Measurements from ENCODE around the gene DDX55. TPM values are rescaled to one million over a fixed set of nuclear protein-coding genes. Genes with fewer than 3 reads are reported as not detected.

DDX55 gene
- total RNA-seq, 1 donor from 2014 or later, result 55.3 TPM

GRCh38 chr12:123614110-123614509 is 12.2 kb downstream of the DDX55 start:
- peaks cover 12% of the 10 kb centered on the region for H3F3A ChIP-seq (ENCODE audit: low read depth)
- H3K4me2 ChIP-seq, result no peak overlapping the region
- TF ChIP-seq EZH2 (IDR thresholded peaks at IDR 0.05) (no peak), EZH2phosphoT487 (IDR thresholded peaks at IDR 0.05) (no peak), CTCF (IDR thresholded peaks at IDR 0.05) (no peak)
- no peak overlapping the region for H2AFZ ChIP-seq (replicated peaks)
- Mint-ChIP-seq H3K9me3 (no peaks in the 10 kb centered on the region), H3K27ac (no peak overlapping the region), H3K4me3 (no peak overlapping the region), H3K27me3 (ENCODE audit: insufficient read depth, low read depth) (no peaks in the 10 kb centered on the region), H3K36me3 (peaks cover 24% of the 10 kb centered on the region), H3K4me1 (no peaks in the 10 kb centered on the region)
- H3K9ac ChIP-seq, result no peak overlapping the region
- H3K4me3 ChIP-seq, result no peak overlapping the region
- DNase-seq (ENCODE audit: low spot score), result no peak
- no peaks in the 10 kb centered on the region for H3K4me1 ChIP-seq
- no peak overlapping the region for H3K27ac ChIP-seq
- H3K36me3 ChIP-seq, result peaks cover 7% of the 10 kb centered on the region
- H3K79me2 ChIP-seq (ENCODE audit: low read depth), result peaks cover 10% of the 10 kb centered on the region
- no peaks in the 10 kb centered on the region for H3K9me3 ChIP-seq (ENCODE audit: low read depth)
- H3K27me3 ChIP-seq, result no peaks in the 10 kb centered on the region
- H4K20me1 ChIP-seq (ENCODE audit: low read depth), result peaks cover 4% of the 10 kb centered on the region

- H3K4me3 Mint-ChIP-seq, result no peak overlapping the region
- no peaks in the 10 kb centered on the region for H3K4me1 Mint-ChIP-seq
- Histone ChIP-seq H3K4me1 (no peaks in the 10 kb centered on the region), H3K9ac (no peak overlapping the region), H3K36me3 (peaks cover 7% of the 10 kb centered on the region), H3K4me2 (no peak overlapping the region), H3K27ac (no peak overlapping the region), H3K27me3 (no peaks in the 10 kb centered on the region), H3F3A (ENCODE audit: low read depth) (peaks cover 16% of the 10 kb centered on the region), H3K9me3 (ENCODE audit: low read depth) (no peaks in the 10 kb centered on the region), H4K20me1 (ENCODE audit: low read depth) (peaks cover 4% of the 10 kb centered on the region), H2AFZ (replicated peaks) (no peak overlapping the region), H3K4me3 (no peak overlapping the region), H3K79me2 (ENCODE audit: low read depth) (peaks cover 8% of the 10 kb centered on the region)
- TF ChIP-seq EZH2phosphoT487 (IDR thresholded peaks at IDR 0.05) (no peak), EZH2 (IDR thresholded peaks at IDR 0.05) (no peak), CTCF (IDR thresholded peaks at IDR 0.05) (no peak)
- H3K27me3 Mint-ChIP-seq (ENCODE audit: insufficient read depth, low read depth), result no peaks in the 10 kb centered on the region
- H3K27ac Mint-ChIP-seq, result no peak overlapping the region
- peaks cover 27% of the 10 kb centered on the region for H3K36me3 Mint-ChIP-seq
- H3K9me3 Mint-ChIP-seq, result no peaks in the 10 kb centered on the region
- no peak for DNase-seq (ENCODE audit: low spot score)
Observed at GRCh38 chr12:123614531-123614930, 12.6 kb downstream of the DDX55 start.

- no peaks in the 10 kb centered on the region for H3K79me2 ChIP-seq (ENCODE audit: low read depth)
- Mint-ChIP-seq H3K27ac (no peak overlapping the region), H3K9me3 (no peaks in the 10 kb centered on the region), H3K4me3 (no peak overlapping the region), H3K27me3 (ENCODE audit: insufficient read depth, low read depth) (no peaks in the 10 kb centered on the region), H3K4me1 (no peaks in the 10 kb centered on the region), H3K36me3 (peaks cover 36% of the 10 kb centered on the region)
- no peaks in the 10 kb centered on the region for H3K4me1 ChIP-seq
- H4K20me1 ChIP-seq (ENCODE audit: low read depth), result peaks cover 4% of the 10 kb centered on the region
- H3K4me2 ChIP-seq, result no peak overlapping the region
- H3K36me3 ChIP-seq, result peaks cover 9% of the 10 kb centered on the region
- H2AFZ ChIP-seq (replicated peaks), result no peak overlapping the region
- no peak overlapping the region for H3K9ac ChIP-seq
- no peak overlapping the region for H3K4me3 ChIP-seq
- H3K27ac ChIP-seq, result no peak overlapping the region
- DNase-seq (ENCODE audit: low spot score), result no peak
- TF ChIP-seq EZH2phosphoT487 (IDR thresholded peaks at IDR 0.05) (no peak), CTCF (IDR thresholded peaks at IDR 0.05) (no peak), EZH2 (IDR thresholded peaks at IDR 0.05) (no peak)
- H3K9me3 ChIP-seq (ENCODE audit: low read depth), result no peaks in the 10 kb centered on the region
- H3F3A ChIP-seq (ENCODE audit: low read depth), result peaks cover 37% of the 10 kb centered on the region
- H3K27me3 ChIP-seq, result no peaks in the 10 kb centered on the region
Observed at GRCh38 chr12:123617144-123617543, 15.2 kb downstream of the DDX55 start.

Measured in neural progenitor cell (in vitro differentiated cells).